Measurements from ENCODE around the gene VPS29.

VPS29 gene

DNA sequence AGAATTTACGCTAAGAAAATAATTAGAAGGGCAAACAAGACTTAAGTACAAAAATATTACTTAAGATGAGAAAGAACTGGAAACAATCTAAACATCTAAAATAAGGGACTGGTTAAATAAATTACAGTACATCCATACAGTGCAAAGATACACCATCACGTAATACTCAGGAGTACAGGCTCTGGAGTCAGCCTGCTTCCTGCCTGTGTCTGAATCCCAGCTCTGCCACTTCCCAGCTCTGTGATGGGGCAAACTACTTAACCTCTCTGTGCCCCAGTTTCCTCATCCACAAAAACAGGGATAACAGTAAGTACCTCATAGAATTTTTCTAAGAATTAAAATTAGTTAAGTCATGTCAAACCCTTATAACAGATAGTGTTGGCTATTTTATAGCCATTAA, 45.2 kb upstream of the VPS29 start:
- no peak for TF ChIP-seq EP300 (IDR thresholded peaks at IDR 0.05; ENCODE audit: borderline replicate concordance)
- no peak for TF ChIP-seq TAF1 (IDR thresholded peaks at IDR 0.05; ENCODE audit: low read depth)
- TF ChIP-seq, protein P1, sequence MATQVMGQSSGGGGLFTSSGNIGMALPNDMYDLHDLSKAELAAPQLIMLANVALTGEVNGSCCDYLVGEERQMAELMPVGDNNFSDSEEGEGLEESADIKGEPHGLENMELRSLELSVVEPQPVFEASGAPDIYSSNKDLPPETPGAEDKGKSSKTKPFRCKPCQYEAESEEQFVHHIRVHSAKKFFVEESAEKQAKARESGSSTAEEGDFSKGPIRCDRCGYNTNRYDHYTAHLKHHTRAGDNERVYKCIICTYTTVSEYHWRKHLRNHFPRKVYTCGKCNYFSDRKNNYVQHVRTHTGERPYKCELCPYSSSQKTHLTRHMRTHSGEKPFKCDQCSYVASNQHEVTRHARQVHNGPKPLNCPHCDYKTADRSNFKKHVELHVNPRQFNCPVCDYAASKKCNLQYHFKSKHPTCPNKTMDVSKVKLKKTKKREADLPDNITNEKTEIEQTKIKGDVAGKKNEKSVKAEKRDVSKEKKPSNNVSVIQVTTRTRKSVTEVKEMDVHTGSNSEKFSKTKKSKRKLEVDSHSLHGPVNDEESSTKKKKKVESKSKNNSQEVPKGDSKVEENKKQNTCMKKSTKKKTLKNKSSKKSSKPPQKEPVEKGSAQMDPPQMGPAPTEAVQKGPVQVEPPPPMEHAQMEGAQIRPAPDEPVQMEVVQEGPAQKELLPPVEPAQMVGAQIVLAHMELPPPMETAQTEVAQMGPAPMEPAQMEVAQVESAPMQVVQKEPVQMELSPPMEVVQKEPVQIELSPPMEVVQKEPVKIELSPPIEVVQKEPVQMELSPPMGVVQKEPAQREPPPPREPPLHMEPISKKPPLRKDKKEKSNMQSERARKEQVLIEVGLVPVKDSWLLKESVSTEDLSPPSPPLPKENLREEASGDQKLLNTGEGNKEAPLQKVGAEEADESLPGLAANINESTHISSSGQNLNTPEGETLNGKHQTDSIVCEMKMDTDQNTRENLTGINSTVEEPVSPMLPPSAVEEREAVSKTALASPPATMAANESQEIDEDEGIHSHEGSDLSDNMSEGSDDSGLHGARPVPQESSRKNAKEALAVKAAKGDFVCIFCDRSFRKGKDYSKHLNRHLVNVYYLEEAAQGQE (IDR thresholded peaks at IDR 0.05; ENCODE audit: low read depth), result no peak
- TF ChIP-seq ZBTB7A (IDR thresholded peaks at IDR 0.05; ENCODE audit: low read depth), result no peak
- no peak for TF ChIP-seq CEBPB (IDR thresholded peaks at IDR 0.05)
- TF ChIP-seq TCF12 (IDR thresholded peaks at IDR 0.05; ENCODE audit: low read depth), result no peak
- no peak for TF ChIP-seq EGR1 (IDR thresholded peaks at IDR 0.05)
- no peak for TF ChIP-seq CREB1 (IDR thresholded peaks at IDR 0.05; ENCODE audit: low read depth)
- TF ChIP-seq, protein P2, sequence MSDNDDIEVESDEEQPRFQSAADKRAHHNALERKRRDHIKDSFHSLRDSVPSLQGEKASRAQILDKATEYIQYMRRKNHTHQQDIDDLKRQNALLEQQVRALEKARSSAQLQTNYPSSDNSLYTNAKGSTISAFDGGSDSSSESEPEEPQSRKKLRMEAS (IDR thresholded peaks at IDR 0.05), result no peak
- TF ChIP-seq YY1 (IDR thresholded peaks at IDR 0.05; ENCODE audit: low read depth), result no peak

DNA sequence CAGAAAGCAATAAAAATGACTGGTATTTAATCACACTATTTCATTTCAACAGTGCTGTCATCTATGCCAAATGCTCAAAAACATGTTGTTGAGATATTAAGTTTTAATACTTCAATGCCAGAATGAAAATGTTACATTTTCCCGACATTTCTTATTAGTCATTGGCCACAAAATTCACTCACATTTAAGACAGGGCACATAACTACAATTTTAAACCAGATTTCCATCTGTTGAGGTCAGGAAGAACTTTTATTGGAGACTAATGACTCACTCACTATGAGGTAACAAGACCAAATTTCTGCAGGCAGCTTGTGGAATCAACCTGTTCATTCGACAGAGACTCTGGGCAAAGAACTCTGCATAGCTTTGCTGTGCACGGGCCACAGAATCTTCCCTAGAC, 44.4 kb upstream of the VPS29 start:
- TF ChIP-seq ZBTB7A (IDR thresholded peaks at IDR 0.05; ENCODE audit: low read depth) (no peak), TAF1 (IDR thresholded peaks at IDR 0.05; ENCODE audit: low read depth) (no peak), CEBPB (IDR thresholded peaks at IDR 0.05) (no peak), RAD21 (IDR thresholded peaks at IDR 0.05; ENCODE audit: low read depth) (no peak), EGR1 (IDR thresholded peaks at IDR 0.05) (no peak), FOXM1 (IDR thresholded peaks at IDR 0.05; ENCODE audit: borderline replicate concordance, low read depth) (no peak), YY1 (IDR thresholded peaks at IDR 0.05; ENCODE audit: low read depth) (no peak)
- TF ChIP-seq, protein P3, sequence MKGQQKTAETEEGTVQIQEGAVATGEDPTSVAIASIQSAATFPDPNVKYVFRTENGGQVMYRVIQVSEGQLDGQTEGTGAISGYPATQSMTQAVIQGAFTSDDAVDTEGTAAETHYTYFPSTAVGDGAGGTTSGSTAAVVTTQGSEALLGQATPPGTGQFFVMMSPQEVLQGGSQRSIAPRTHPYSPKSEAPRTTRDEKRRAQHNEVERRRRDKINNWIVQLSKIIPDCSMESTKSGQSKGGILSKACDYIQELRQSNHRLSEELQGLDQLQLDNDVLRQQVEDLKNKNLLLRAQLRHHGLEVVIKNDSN (IDR thresholded peaks at IDR 0.05), result no peak
- TF ChIP-seq, protein P1 (IDR thresholded peaks at IDR 0.05; ENCODE audit: low read depth), result no peak

DNA sequence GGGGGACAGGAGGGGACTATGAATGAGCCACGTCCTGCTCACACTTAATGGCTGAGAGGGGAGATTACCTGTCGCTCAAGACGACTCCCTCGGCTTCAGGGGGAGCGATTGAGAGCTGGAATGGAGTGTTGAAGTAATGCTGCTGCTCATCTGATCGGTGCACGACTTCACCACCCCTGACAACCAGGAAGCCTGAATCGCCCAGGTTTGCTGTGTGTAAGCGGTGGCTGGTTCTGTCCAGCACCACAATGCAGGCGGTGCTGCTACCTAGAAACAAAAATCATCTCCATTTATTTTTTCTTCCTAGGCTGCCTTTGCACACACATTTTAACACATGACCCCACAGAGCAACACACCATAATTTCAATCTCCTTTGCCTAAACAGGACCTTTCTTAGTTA, 43.9 kb upstream of the VPS29 start:
- TF ChIP-seq EGR1 (IDR thresholded peaks at IDR 0.05) (no peak), FOXM1 (IDR thresholded peaks at IDR 0.05; ENCODE audit: borderline replicate concordance, low read depth) (no peak), EP300 (IDR thresholded peaks at IDR 0.05; ENCODE audit: borderline replicate concordance) (no peak)
- TF ChIP-seq, protein P1 (IDR thresholded peaks at IDR 0.05; ENCODE audit: low read depth), result no peak

DNA sequence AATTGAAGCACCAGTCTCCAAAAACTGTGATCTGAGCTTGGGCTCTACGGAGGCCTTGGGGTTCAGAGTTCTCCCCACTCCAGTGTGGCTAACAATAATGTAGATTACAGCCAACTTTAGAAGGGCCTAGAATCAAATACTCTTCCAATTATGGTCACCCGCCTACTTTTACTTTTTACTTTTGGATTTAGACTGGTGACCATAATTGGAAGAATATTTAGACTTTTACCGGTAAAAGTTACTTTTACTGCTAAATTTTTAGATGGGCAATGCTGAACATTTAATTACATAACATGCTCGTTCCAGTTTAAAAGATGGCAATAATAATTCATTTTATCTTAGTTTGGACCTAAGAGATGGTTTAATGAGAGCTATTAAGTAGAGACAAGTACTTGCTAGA, 42.1 kb upstream of the VPS29 start:
- TF ChIP-seq NFIC (IDR thresholded peaks at IDR 0.05) (no peak), TAF1 (IDR thresholded peaks at IDR 0.05; ENCODE audit: low read depth) (no peak), CEBPB (IDR thresholded peaks at IDR 0.05) (no peak), RAD21 (IDR thresholded peaks at IDR 0.05; ENCODE audit: low read depth) (no peak), TCF12 (IDR thresholded peaks at IDR 0.05; ENCODE audit: low read depth) (no peak), ZBTB7A (IDR thresholded peaks at IDR 0.05; ENCODE audit: low read depth) (no peak), CREB1 (IDR thresholded peaks at IDR 0.05; ENCODE audit: low read depth) (no peak), EP300 (IDR thresholded peaks at IDR 0.05; ENCODE audit: borderline replicate concordance) (no peak), EGR1 (IDR thresholded peaks at IDR 0.05) (no peak)
- TF ChIP-seq, protein P3 (IDR thresholded peaks at IDR 0.05), result no peak
- TF ChIP-seq, protein P2 (IDR thresholded peaks at IDR 0.05), result no peak

DNA sequence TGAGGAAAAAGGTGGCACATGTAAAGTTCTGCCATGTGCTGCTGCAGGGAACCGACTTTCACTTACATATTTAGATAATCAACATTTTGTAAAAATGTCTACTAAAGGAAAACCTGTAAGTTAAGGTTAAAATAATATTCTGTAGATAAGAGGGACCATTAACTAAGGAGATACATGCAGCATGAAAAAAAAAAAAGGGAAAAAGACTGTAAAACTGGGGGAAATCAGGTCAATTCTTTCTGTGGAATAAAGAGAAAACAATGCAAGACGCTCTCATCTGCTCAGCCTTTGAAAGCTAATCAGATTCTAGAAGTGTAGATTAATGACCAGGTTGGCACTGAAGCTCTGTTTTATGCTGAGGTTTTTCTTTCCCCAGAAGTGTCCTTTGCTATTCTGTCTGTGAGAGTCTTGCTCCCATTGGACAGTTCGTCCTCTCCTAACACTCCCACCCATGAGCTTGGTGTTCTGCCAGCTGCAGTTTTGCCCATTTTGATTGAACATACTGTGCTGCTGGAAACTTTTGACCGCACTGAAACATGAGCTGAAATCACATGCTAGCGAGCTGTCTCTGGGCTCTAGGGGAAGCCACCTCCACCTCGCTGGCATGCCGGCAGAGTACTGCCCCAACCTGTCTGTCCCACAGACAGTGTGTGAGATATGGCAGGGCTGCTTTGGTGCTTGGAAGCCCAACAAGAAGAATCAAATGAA, 41.5 kb upstream of the VPS29 start:
- TF ChIP-seq TCF12 (IDR thresholded peaks at IDR 0.05; ENCODE audit: low read depth), result peak; percentile 54; the same call in 1 of the 2 replicates
- no peak for TF ChIP-seq ZBTB7A (IDR thresholded peaks at IDR 0.05; ENCODE audit: low read depth)
- no peak for TF ChIP-seq EGR1 (IDR thresholded peaks at IDR 0.05)
- TF ChIP-seq CREB1 (IDR thresholded peaks at IDR 0.05; ENCODE audit: low read depth), result no peak
- no peak for TF ChIP-seq CEBPB (IDR thresholded peaks at IDR 0.05)
- TF ChIP-seq, protein P3 (IDR thresholded peaks at IDR 0.05), result peak; percentile 48
- TF ChIP-seq RAD21 (IDR thresholded peaks at IDR 0.05; ENCODE audit: low read depth), result no peak
- peak; percentile 86 for TF ChIP-seq NFIC (IDR thresholded peaks at IDR 0.05)
- TF ChIP-seq TEAD4 (IDR thresholded peaks at IDR 0.05), result peak; percentile 64
- TF ChIP-seq YY1 (IDR thresholded peaks at IDR 0.05; ENCODE audit: low read depth), result peak; percentile 52; the same call in 1 of the 2 replicates
- TF ChIP-seq EP300 (IDR thresholded peaks at IDR 0.05; ENCODE audit: borderline replicate concordance), result peak; percentile 42; the same call in 1 of the 2 replicates
- TF ChIP-seq, protein P2 (IDR thresholded peaks at IDR 0.05), result peak; percentile 84
- TF ChIP-seq TAF1 (IDR thresholded peaks at IDR 0.05; ENCODE audit: low read depth), result no peak
- TF ChIP-seq, protein P1 (IDR thresholded peaks at IDR 0.05; ENCODE audit: low read depth), result no peak
- no peak for TF ChIP-seq FOXM1 (IDR thresholded peaks at IDR 0.05; ENCODE audit: borderline replicate concordance, low read depth)

Data from Ishikawa (cell line).